ENCODE data around the gene AKNA. TPM values are rescaled to one million over a fixed set of nuclear protein-coding genes. Genes with fewer than 3 reads are reported as not detected.
A peak's percentile ranks its signal among the peaks of the same experiment; 100 is the strongest.

Gene AKNA
- total RNA-seq, 1 donor from 2014 or later, result 66.9 TPM

DNA sequence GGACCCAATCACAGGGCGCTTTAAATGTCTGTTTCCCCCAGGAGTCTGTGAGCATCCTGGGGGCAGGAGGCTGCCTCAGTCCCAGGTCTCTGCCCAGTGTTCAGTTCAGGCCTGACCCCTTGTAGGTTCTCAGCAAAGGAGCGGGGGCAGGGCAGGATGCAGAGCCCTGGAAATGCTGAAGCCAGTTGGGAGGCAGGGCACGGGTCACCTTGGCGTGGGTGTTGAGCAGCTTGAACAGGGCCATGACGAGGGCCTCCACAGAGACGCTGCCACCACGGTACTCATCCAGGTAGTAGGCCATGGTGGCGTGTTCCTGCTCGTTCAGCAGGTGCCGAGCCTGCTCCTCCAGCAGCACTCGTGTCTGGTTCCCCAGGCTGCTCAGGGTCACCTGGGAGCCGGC is 36.3 kb upstream of the AKNA start:
- H3K4me3 ChIP-seq, result no peak overlapping the region
- H3K36me3 ChIP-seq, result no peaks in the 10 kb centered on the region
- H3K4me1 ChIP-seq, result no peaks in the 10 kb centered on the region
- DNase-seq (no peak), ATAC-seq (no peak)
- TF ChIP-seq, protein P1, sequence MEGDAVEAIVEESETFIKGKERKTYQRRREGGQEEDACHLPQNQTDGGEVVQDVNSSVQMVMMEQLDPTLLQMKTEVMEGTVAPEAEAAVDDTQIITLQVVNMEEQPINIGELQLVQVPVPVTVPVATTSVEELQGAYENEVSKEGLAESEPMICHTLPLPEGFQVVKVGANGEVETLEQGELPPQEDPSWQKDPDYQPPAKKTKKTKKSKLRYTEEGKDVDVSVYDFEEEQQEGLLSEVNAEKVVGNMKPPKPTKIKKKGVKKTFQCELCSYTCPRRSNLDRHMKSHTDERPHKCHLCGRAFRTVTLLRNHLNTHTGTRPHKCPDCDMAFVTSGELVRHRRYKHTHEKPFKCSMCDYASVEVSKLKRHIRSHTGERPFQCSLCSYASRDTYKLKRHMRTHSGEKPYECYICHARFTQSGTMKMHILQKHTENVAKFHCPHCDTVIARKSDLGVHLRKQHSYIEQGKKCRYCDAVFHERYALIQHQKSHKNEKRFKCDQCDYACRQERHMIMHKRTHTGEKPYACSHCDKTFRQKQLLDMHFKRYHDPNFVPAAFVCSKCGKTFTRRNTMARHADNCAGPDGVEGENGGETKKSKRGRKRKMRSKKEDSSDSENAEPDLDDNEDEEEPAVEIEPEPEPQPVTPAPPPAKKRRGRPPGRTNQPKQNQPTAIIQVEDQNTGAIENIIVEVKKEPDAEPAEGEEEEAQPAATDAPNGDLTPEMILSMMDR (IDR thresholded peaks at IDR 0.05), result no peak
- H3K9me3 ChIP-seq, result no peaks in the 10 kb centered on the region
- intact Hi-C loops (cut with DNase I), result no loop called here
- no peaks in the 10 kb centered on the region for H3K27me3 ChIP-seq (ENCODE audit: low read depth)
- H3K27ac ChIP-seq, result no peak overlapping the region

- Histone ChIP-seq H3K9me3 (no peaks in the 10 kb centered on the region), H3K4me1 (no peaks in the 10 kb centered on the region), H3K4me3 (no peak overlapping the region), H3K27ac (no peak overlapping the region), H3K36me3 (no peaks in the 10 kb centered on the region), H3K27me3 (ENCODE audit: low read depth) (no peaks in the 10 kb centered on the region)
- TF ChIP-seq, protein P1 (IDR thresholded peaks at IDR 0.05), result no peak
- DNase-seq, result no peak
- ATAC-seq, result no peak
- intact Hi-C loops (cut with DNase I), result no loop called here
Observed at GRCh38 chr9:114423181-114423580, 35.4 kb upstream of the AKNA start.

GRCh38 chr9:114421147-114421546 is 33.4 kb upstream of the AKNA start:
- Histone ChIP-seq H3K4me1 (no peaks in the 10 kb centered on the region), H3K27me3 (ENCODE audit: low read depth) (no peaks in the 10 kb centered on the region), H3K27ac (no peak overlapping the region), H3K9me3 (no peaks in the 10 kb centered on the region), H3K36me3 (no peaks in the 10 kb centered on the region), H3K4me3 (no peak overlapping the region)
- TF ChIP-seq, protein P1 (IDR thresholded peaks at IDR 0.05), result no peak
- intact Hi-C loops (cut with DNase I), result no loop called here
- DNase-seq, result no peak
- ATAC-seq, result no peak

GRCh38 chr9:114419796-114420195 is 32.0 kb upstream of the AKNA start:
- no peaks in the 10 kb centered on the region for H3K36me3 ChIP-seq
- intact Hi-C loops (cut with DNase I), result no loop called here
- ATAC-seq (no peak), DNase-seq (no peak)
- no peaks in the 10 kb centered on the region for H3K9me3 ChIP-seq
- H3K27ac ChIP-seq, result no peak overlapping the region
- H3K4me3 ChIP-seq, result no peak overlapping the region
- H3K4me1 ChIP-seq, result peaks cover under 1% of the 10 kb centered on the region
- H3K27me3 ChIP-seq (ENCODE audit: low read depth), result no peaks in the 10 kb centered on the region
- TF ChIP-seq, protein P1 (IDR thresholded peaks at IDR 0.05), result no peak

- Histone ChIP-seq H3K4me3 (no peak overlapping the region), H3K9me3 (no peaks in the 10 kb centered on the region), H3K27me3 (ENCODE audit: low read depth) (no peaks in the 10 kb centered on the region), H3K4me1 (peaks cover 10% of the 10 kb centered on the region), H3K27ac (no peak overlapping the region), H3K36me3 (no peaks in the 10 kb centered on the region)
- TF ChIP-seq, protein P1 (IDR thresholded peaks at IDR 0.05), result no peak
- DNase-seq (peak; percentile 24), ATAC-seq (no peak)
- intact Hi-C loops (cut with DNase I), result no loop called here
Observed at GRCh38 chr9:114418053-114418452, 30.3 kb upstream of the AKNA start.

DNA sequence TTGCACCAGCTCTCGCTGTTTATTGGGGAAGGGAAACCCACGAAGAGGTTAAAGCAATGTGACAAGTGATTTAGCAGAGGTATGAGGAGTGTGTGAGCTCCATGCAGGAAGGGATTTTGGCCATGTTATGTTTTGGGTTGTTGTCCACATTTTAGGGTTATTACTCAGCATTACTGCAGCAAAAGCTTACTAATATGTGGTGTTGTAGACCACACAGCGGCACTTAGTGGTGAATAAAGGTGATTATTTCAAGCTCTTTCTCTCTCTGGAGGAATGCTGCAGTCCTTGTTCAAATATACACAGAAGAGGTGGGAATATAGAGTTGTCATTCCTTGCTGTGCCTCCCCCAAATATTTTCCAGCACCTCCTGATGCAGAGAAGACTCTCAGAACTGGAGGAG is 29.7 kb upstream of the AKNA start:
- ATAC-seq (no peak), DNase-seq (no peak)
- TF ChIP-seq, protein P1 (IDR thresholded peaks at IDR 0.05), result no peak
- H3K36me3 ChIP-seq, result no peaks in the 10 kb centered on the region
- H3K4me1 ChIP-seq, result peaks cover 10% of the 10 kb centered on the region
- H3K27me3 ChIP-seq (ENCODE audit: low read depth), result no peaks in the 10 kb centered on the region
- no peak overlapping the region for H3K4me3 ChIP-seq
- H3K9me3 ChIP-seq, result no peaks in the 10 kb centered on the region
- intact Hi-C loops (cut with DNase I), result no loop called here
- H3K27ac ChIP-seq, result no peak overlapping the region
